HUDEP-2 (cell line): ENCODE results near the gene AGR2.
A peak's percentile ranks its signal among the peaks of the same experiment; 100 is the strongest.
"Not testable (repeated sequence)": the region's sequence is repeated elsewhere in the genome, so short reads cannot be mapped to it uniquely, and the experiment has no call there.

Experiments
- DNase-seq, 76 experiments: peaks; one replicate each; lab custom pipeline; 2025; ENCODE audit not compliant: unreplicated experiment in 76 of 76; lab: John Stamatoyannopoulos, UW

The AGR2 gene

DNA sequence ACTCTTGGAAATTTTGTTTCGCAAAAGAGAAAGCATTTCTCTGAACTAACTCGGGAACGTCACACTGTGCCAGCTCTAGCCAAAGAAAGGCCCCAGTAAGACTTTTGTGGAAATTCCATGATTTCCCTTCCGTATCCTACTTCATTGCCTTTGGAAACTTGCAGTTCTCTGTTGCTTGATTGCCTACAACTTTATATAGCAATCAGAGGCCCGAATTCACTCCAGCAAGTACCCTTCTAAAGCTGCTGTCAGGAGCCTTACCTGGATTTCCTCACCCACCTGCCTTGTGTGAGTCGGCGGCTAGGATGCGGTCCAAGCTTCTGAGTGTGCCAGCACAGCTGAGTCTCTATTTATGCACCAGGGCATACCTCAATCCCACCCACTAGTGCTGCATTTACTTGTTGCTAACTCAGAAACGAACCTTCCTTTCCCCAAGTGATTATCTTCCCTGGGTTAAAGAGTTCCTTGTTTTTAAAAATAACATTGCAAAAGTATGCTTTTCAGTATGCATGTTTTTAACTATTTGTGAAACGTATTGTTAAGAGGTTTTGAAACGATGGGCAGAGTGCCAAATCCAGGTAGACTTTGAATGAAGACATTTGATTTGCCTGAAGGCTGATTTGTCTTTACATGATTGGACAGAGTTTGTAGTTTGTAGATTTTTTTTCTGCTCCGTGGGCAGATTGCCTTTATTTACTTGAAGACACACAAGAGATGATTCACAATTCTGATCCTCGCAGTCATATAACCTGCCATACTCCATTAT, at the start of gene AGR2:
TSS of gene AGR2 (minus strand) at position 326 of the 766 bp plus-strand sequence. CDS start 3,203 bp downstream, outside the sequence.
- no peak for DNase-seq

- not testable (repeated sequence) for DNase-seq
Observed at GRCh38 chr7:16853189-16853588, 48.4 kb upstream of the AGR2 start.

GRCh38 chr7:16851829-16852228, 47.0 kb upstream of the AGR2 start:
- DNase-seq: peak in 1 of 76 experiments; percentile 0

GRCh38 chr7:16850614-16851466, 46.0 kb upstream of the AGR2 start:
- no peak for DNase-seq

DNA sequence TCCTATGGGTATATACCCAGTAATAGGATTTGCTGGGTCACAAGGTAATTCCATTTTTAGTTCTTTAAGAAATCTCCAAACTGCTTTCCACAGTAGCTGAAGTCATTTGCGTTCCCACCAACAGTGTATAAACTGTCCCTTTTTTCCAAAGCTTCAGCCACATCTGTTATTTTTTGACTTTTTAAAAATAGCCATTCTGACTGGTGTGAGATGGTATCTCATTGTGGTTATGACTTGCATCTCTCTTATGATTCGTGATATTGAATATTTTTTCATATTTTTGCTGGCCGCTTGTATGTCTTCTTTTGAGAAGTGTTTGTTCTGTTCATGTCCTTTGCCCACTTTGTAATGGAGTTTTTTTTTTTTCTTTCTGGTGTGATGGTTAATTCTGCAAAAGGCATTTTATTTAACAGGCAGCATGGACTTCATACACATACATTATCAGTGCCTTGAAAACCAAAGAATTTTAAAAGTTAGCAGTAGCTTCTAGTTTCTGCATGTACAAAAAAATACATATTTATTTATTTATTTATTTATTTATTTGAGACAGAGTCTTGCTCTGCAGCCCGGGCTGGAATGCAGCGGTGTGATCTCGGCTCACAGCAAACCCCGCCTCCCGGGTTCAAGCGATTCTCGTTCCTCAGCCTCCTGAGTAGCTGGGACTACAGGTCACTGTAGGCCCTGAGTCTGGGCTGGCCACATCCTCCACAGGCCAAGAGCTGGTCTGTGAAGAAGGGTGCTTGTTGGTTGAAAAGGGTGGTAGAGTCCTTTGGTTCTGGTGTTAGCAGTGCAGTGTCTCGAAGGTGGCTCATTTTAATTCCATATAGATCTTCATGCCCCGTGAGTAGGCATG, 44.7 kb upstream of the AGR2 start:
- DNase-seq: no peak

DNA sequence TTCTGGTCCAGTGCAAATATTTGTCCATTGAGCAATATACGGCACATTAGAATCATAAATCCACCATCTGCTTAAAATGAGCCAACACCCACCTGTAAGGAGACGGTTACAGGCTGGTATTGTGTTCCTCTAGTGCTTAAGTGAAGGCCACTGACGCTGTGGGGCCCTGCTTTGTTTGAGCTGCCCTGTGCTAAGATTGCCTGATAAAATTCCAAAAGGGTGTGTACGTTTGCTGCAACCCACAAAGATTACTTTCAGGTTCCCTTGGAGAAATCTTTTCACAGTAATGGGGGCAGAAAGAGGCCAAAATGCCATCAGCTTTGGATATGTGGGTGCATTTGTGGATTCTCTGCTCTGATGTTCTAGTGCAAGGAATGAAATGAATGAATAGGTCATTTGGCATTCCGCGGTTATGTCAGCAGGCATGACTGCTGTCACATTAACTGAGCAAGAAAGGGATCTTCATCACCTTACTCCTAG, 42.6 kb upstream of the AGR2 start:
- no peak for DNase-seq

DNA sequence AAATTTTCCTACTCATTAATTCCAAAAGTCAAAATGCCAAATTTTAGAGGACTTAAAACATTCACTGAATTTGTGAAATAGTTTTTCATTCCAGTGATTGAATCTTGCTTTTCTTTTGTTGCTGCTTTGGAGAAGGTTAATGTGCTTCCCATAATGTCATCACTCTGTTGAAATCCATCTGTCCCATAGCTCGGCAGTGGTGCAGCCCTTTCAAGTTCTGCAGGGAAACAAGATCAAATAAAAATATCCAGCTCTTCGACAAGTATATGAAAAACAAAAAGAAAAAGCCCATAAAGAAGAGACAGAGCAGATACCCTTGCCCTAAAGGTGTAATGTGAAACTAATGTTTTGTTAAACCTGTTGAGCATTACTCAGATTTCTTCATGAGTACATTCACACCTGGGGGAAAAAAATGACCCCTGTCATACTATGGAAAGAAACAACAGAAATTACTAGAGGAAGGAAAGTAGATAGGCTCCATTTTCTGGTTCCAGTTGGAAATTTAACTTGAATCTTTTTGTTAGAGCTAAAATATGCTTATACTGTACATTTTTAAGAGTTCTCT, 41.9 kb upstream of the AGR2 start:
- DNase-seq: no peak

- DNase-seq: no peak
Observed at GRCh38 chr7:16845746-16846145, 40.9 kb upstream of the AGR2 start.

GRCh38 chr7:16841681-16842080, 36.9 kb upstream of the AGR2 start:
- no peak for DNase-seq

- no peak for DNase-seq
Observed at GRCh38 chr7:16840094-16840493, 35.3 kb upstream of the AGR2 start.

DNA sequence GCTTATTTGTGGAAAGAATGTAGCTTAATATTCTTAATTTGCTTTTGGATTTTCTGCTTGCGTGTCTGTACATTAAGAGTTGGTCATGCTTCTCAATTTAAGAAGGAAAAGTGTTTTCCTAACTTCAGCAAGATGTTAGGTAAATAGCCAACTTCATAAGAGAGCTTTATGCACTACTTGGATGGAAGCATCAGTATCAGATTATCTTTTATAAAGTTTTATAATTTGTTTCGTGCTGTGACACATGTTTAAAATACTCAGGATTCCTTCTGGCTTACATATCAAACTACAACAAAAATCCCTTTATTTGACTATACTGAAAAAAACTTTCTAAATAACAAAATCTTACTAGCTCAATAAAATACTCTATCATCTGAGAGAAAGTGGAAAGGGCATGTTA, 34.8 kb upstream of the AGR2 start:
- no peak for DNase-seq

DNA sequence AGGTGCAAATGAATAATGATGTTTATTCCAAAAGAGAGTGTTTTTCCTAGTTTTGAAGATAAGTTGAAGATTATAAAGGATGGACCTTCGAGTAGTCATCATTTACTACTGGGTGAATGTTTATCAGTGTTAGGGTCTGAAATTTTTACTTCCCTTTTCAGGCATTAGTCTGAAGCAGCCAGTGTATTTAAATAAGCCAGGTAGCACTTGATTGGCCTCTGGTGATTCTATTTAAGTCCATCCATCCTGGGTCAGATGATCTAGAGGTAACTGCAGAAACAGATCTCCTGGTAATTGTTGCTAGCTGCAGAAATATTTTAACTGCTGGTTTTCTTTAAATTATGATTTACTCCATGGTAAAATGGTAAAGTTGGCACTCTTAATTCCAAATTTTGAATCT, 34.1 kb upstream of the AGR2 start:
- DNase-seq: no peak

DNA sequence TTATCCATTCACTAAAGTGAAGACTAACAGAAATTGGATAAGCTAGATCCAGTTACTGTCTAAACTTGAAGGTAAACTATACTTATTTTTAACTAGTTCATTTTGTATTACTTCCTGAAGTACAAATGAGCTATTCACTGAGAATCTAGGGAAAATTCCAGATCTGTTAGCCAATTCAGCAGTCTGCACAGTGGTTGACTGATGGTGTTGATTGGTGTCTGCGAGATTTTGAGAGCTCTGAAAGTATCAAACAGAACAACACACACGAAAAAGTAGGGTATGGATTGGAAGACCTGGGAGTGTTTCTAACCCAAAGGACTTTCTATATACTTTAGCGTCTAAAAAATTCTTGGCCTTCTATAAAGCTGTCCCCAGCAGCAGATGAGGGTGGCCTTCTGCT, 33.6 kb upstream of the AGR2 start:
- DNase-seq: no peak

GRCh38 chr7:16836481-16836880, 31.7 kb upstream of the AGR2 start:
- no peak for DNase-seq

DNA sequence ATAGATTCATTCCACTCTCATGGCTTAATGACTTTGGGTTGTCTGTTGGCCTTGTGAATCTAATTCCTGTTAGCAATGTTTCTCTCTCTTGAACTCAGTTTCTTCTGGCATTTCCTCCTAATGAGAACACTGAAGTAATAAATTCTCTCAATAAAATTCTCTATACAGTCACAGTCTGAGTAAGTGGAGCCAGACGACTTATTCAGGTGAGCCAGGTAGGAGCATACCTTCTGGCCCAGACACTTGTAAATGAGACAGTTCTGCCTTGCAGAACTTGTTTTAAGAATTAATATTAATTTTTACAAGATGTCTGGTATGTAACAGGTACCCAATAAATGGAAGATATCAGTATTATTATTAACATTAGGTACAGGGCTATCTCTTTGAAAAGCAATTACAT, 28.6 kb upstream of the AGR2 start:
- no peak for DNase-seq

DNA sequence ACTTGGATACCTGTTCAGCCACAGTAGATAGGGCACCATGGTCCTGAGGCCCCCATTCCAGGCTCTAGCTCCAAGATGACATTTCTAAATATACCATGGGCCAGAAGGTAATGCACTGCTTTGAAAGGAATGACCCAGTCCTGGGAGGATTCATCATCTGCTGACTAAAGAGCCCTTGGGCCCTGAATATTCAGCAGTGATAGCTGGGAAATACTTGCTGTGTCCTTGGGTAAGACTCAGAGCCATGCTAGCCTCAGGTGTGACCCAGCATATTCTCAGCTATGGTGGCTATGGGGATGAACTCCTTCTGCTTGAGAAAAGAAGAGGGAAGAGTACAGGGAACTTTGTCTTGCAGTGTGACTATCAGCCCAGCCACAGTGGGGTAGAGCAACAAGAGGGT, 21.3 kb upstream of the AGR2 start:
- DNase-seq: no peak

- no peak for DNase-seq
Observed at GRCh38 chr7:16822029-16822428, 17.2 kb upstream of the AGR2 start.

DNA sequence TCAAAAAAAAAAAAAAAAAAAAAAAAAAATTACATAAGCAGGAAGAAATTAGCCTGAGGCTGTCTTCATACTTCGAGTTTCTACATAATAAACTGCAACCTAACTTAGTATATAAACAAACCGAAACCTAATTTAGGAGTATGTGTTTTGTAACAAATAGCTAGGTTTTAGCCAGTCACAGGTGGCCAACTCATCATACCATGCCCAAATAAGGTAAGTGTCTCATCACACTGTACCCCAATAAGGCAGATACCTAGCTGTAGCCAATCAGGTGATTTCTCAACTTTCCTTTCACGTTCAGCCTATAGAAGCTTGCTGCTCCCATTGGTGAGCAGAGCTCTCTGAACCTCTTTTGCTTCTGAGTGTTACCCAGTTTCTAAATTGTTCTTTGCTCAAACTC, 13.9 kb upstream of the AGR2 start:
- no peak for DNase-seq

GRCh38 chr7:16817536-16817935, 12.7 kb upstream of the AGR2 start:
- DNase-seq: no peak

- DNase-seq: no peak
Observed at GRCh38 chr7:16816824-16817223, 12.0 kb upstream of the AGR2 start.

GRCh38 chr7:16815001-16815400, 10.2 kb upstream of the AGR2 start:
- DNase-seq: peak in 15 of 76 experiments; percentile 2 to 40 (median 11)
